ENCODE results near the gene P2RX5.

The P2RX5 gene

GRCh38 chr17:3683054-3683511, 12.9 kb downstream of the P2RX5 start (continued):
- TF ChIP-seq ZSCAN18 (tag by site-specific recombination; IDR thresholded peaks at IDR 0.05) (no peak), ZNF10 (tag by site-specific recombination; IDR thresholded peaks at IDR 0.05) (no peak), SP2 (tag by site-specific recombination; IDR thresholded peaks at IDR 0.05) (no peak), ZNF580 (tag by site-specific recombination; IDR thresholded peaks at IDR 0.05) (peak; percentile 58; the same call in 1 of the 2 replicates), PATZ1 (tag by site-specific recombination; IDR thresholded peaks at IDR 0.05) (peak; percentile 38; the same call in 1 of the 2 replicates)

DNA sequence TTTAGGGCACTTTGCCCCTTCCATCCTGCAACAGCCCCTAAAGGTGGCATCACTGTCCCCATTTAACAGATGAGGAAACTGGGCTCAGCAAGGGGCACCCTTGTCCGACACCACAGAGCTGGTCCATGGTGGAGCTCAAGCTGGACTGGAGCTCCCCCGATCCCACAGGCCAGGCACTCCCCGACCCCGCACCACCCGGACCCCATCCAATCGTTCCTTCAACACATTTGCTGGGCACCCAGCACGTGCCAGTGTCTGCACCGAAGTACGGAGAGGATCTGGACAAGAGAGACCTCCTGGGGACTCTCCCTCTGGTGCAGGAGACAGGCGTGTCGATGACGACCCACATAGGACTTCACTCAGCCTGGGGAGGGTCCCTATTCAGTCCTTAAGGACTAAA, 13.9 kb downstream of the P2RX5 start:
- POLR2A ChIA-PET: interaction anchor here (0.5 kb wide), 1 partner anchor 47 kb away, joined by 3 read pairs; no protein-coding TSS in a partner anchor
- Histone ChIP-seq H3K4me3 (ENCODE audit: low read depth, low read length) (no peak overlapping the region), H3K4me1 (ENCODE audit: control insufficient read depth, insufficient read depth, low read length) (no peaks in the 10 kb centered on the region), H3K27ac (ENCODE audit: extremely low read depth, low read depth, low read length) (no peak overlapping the region), H3K9me3 (ENCODE audit: control insufficient read depth, insufficient read depth, low read depth, low read length) (no peaks in the 10 kb centered on the region), H3K36me3 (ENCODE audit: control insufficient read depth in 2 of 2, insufficient read depth in 1 of 2, low read length in 2 of 2) (no peaks in the 10 kb centered on the region)
- TF ChIP-seq ZBTB11 (tag by site-specific recombination; conservative IDR thresholded peaks at IDR 0.05; ENCODE audit: low read depth) (no peak), ZNF132 (tag by site-specific recombination; IDR thresholded peaks at IDR 0.05; ENCODE audit: borderline replicate concordance) (no peak), ZNF114 (tag by site-specific recombination; IDR thresholded peaks at IDR 0.05) (no peak)
- CTCF ChIA-PET: interaction anchor here (0.6 to 1.7 kb wide), 8 partner anchors 9 to 56 kb away, joined by 3 to 19 read pairs (median 4); partner anchors contain the start of gene P2RX5

DNA sequence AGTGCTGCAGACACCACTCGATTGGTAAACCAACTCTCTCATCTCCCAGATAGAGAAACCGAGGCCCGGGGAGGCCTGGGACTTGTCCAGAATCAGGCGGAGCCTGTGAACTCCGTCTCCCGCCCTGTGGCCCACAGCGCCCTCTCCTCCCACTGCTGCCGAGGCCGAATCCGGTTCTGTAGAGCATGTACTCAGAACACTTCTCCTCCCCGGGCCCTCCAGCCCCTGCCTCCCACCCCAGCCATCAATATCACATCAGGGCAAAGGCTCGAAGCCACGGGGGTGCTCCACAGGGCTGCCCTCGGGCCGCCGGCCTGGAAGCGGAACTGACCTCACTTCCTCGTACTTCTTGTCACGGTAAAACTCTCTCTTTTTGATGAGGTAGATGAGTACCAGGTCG, 14.4 kb downstream of the P2RX5 start:
- ChIA-PET CTCF (interaction anchor here (0.5 to 1.5 kb wide), 3 partner anchors 14 to 942 kb away, joined by 4 to 8 read pairs (median 5); partner anchors contain the start of gene P2RX5), POLR2A (interaction anchor here (0.5 kb wide), 1 partner anchor 47 kb away, joined by 3 read pairs; no protein-coding TSS in a partner anchor)
- Histone ChIP-seq H3K27ac (ENCODE audit: extremely low read depth, low read depth, low read length) (no peak overlapping the region), H3K36me3 (ENCODE audit: control insufficient read depth in 2 of 2, insufficient read depth in 1 of 2, low read length in 2 of 2) (no peaks in the 10 kb centered on the region), H3K4me1 (ENCODE audit: control insufficient read depth, insufficient read depth, low read length) (no peaks in the 10 kb centered on the region), H3K4me3 (ENCODE audit: low read depth, low read length) (no peak overlapping the region), H3K9me3 (ENCODE audit: control insufficient read depth, insufficient read depth, low read depth, low read length) (no peaks in the 10 kb centered on the region)
- TF ChIP-seq OVOL3 (tag by site-specific recombination; IDR thresholded peaks at IDR 0.05) (no peak), ZNF473 (tag by site-specific recombination; IDR thresholded peaks at IDR 0.05) (no peak), ZNF114 (tag by site-specific recombination; IDR thresholded peaks at IDR 0.05) (no peak), ZBTB6 (tag by site-specific recombination; IDR thresholded peaks at IDR 0.05) (no peak), ZNF558 (tag by site-specific recombination; IDR thresholded peaks at IDR 0.05) (no peak), YY1 (tag by site-specific recombination; IDR thresholded peaks at IDR 0.05) (no peak), ZNF513 (tag by site-specific recombination; IDR thresholded peaks at IDR 0.05) (no peak), GLIS2 (tag by site-specific recombination; IDR thresholded peaks at IDR 0.05) (no peak), ZNF16 (tag by site-specific recombination; IDR thresholded peaks at IDR 0.05; ENCODE audit: low read depth) (no peak), ZNF324 (tag by site-specific recombination; IDR thresholded peaks at IDR 0.05) (no peak), ZNF175 (tag by site-specific recombination; IDR thresholded peaks at IDR 0.05) (no peak), ZNF548 (tag by site-specific recombination; IDR thresholded peaks at IDR 0.05) (no peak)

All from HEK293 (cell line).